DOHH2 (cell line): ENCODE measurements around the gene GRAMD1C.

ENCODE experiments used
- H3F3A ChIP-seq: fragments of 200-600 bp; sonication (generic), shearing (Covaris generic); 2 replicates; pipeline ENCODE4 v1.6.0; 2016; ENCODE audit warnings: antibody characterized with exemption, mild to moderate bottlenecking; ENCODE audit not compliant: control insufficient read depth, insufficient read depth
- H3K27ac ChIP-seq: fragments of 200-600 bp; sonication (generic); 2 replicates; pipeline ENCODE4 v1.5.1; 2014; ENCODE audit warnings: low read depth, mild to moderate bottlenecking, low read length, moderate library complexity
- H3K27me3 ChIP-seq: fragments of 200-600 bp; sonication (generic); 2 replicates; pipeline ENCODE4 v1.6.1; 2014; ENCODE audit warnings: mild to moderate bottlenecking, low read length, mixed read lengths; ENCODE audit not compliant: control insufficient read depth
- H3K36me3 ChIP-seq: fragments of 200-600 bp; sonication (generic); 2 replicates; pipeline ENCODE4 v1.6.1; 2014; ENCODE audit warnings: mild to moderate bottlenecking, low read length, moderate library complexity, mixed read lengths; ENCODE audit not compliant: control insufficient read depth
- H3K4me1 ChIP-seq: fragments of 200-600 bp; sonication (generic); 2 replicates; pipeline ENCODE4 v1.6.1; 2014; ENCODE audit warnings: mild to moderate bottlenecking, low read length, mixed read lengths; ENCODE audit not compliant: control insufficient read depth
- H3K4me2 ChIP-seq: fragments of 200-600 bp; sonication (generic); 2 replicates; pipeline ENCODE4 v1.6.0; 2014; ENCODE audit warnings: mild to moderate bottlenecking, low read length, moderate library complexity
- H3K4me3 ChIP-seq: fragments of 200-600 bp; sonication (generic); 2 replicates; pipeline ENCODE4 v1.5.1; 2014; ENCODE audit warnings: mild to moderate bottlenecking, low read length, mixed read lengths
- H3K79me2 ChIP-seq: fragments of 200-600 bp; sonication (generic); 2 replicates; pipeline ENCODE4 v1.6.1; 2014; ENCODE audit warnings: mild to moderate bottlenecking, low read length, mixed read lengths; ENCODE audit not compliant: control insufficient read depth
- H3K9me2 ChIP-seq: fragments of 200-600 bp; sonication (generic); replicated peaks from 2 replicates; pipeline ENCODE4 v1.6.1; 2014; ENCODE audit warnings: mild to moderate bottlenecking, low read length, mixed read lengths; ENCODE audit not compliant: control insufficient read depth
- H3K9me3 ChIP-seq: fragments of 200-600 bp; sonication (generic); 2 replicates; pipeline ENCODE4 v1.6.1; 2014; ENCODE audit warnings: antibody characterized with exemption, low read length, mixed read lengths; ENCODE audit not compliant: control insufficient read depth, insufficient read depth
- H4K20me1 ChIP-seq: fragments of 200-600 bp; sonication (generic); 2 replicates; pipeline ENCODE4 v1.6.0; 2014; ENCODE audit warnings: low read depth, mild to moderate bottlenecking, antibody characterized with exemption, low read length, moderate library complexity; ENCODE audit not compliant: control insufficient read depth, insufficient read depth
- CTCF ChIP-seq: fragments of 200-600 bp; sonication (generic); IDR thresholded peaks from one replicate; pipeline ENCODE4 v1.5.1; 2014; ENCODE audit warnings: antibody characterized with exemption, mild to moderate bottlenecking, low read depth, low read length; ENCODE audit not compliant: poor library complexity, severe bottlenecking
- EZH2phosphoT487 ChIP-seq: fragments of 200-600 bp; sonication (generic); IDR thresholded peaks from 2 replicates; pipeline ENCODE4 v1.6.1; 2017; ENCODE audit warnings: borderline replicate concordance, mild to moderate bottlenecking, antibody characterized with exemption, low read length, moderate library complexity, mixed read lengths

The GRAMD1C gene

GRCh38 chr3:113979916-113980315, 141.3 kb downstream of the GRAMD1C start:
- Histone ChIP-seq H3K9me2 (no peaks in the 10 kb centered on the region), H3K79me2 (no peaks in the 10 kb centered on the region), H3F3A (no peaks in the 10 kb centered on the region), H3K36me3 (no peaks in the 10 kb centered on the region), H4K20me1 (no peaks in the 10 kb centered on the region), H3K9me3 (no peaks in the 10 kb centered on the region), H3K4me2 (no peak overlapping the region), H3K4me1 (peaks cover 16% of the 10 kb centered on the region), H3K4me3 (no peak overlapping the region), H3K27me3 (no peaks in the 10 kb centered on the region), H3K27ac (no peak overlapping the region)
- TF ChIP-seq EZH2phosphoT487: no peak
- TF ChIP-seq CTCF: no peak

GRCh38 chr3:113981803-113982202, 143.2 kb downstream of the GRAMD1C start:
- H3K27ac ChIP-seq: no peak overlapping the region
- peaks cover 28% of the 10 kb centered on the region for H3K4me1 ChIP-seq
- H3K27me3 ChIP-seq: no peaks in the 10 kb centered on the region
- H3K9me3 ChIP-seq: no peaks in the 10 kb centered on the region
- H3F3A ChIP-seq: no peaks in the 10 kb centered on the region
- H3K79me2 ChIP-seq: no peaks in the 10 kb centered on the region
- no peak for TF ChIP-seq EZH2phosphoT487
- TF ChIP-seq CTCF: no peak
- H3K4me3 ChIP-seq: no peak overlapping the region
- no peaks in the 10 kb centered on the region for H3K36me3 ChIP-seq
- 0 out of 2 replicates have a peak overlapping the region, but pooled peaks have one; percentile 4 for H3K4me2 ChIP-seq
- H4K20me1 ChIP-seq: no peaks in the 10 kb centered on the region
- no peaks in the 10 kb centered on the region for H3K9me2 ChIP-seq

GRCh38 chr3:113983544-113983943, 145.0 kb downstream of the GRAMD1C start:
- H3K9me3 ChIP-seq: no peaks in the 10 kb centered on the region
- H3K79me2 ChIP-seq: no peaks in the 10 kb centered on the region
- H3K4me3 ChIP-seq: no peak overlapping the region
- H3K27ac ChIP-seq: no peak overlapping the region
- H3K4me2 ChIP-seq: no peak overlapping the region
- H3K9me2 ChIP-seq: no peaks in the 10 kb centered on the region
- peaks cover 28% of the 10 kb centered on the region for H3K4me1 ChIP-seq
- H3F3A ChIP-seq: no peaks in the 10 kb centered on the region
- no peaks in the 10 kb centered on the region for H3K27me3 ChIP-seq
- TF ChIP-seq EZH2phosphoT487 (no peak), CTCF (no peak)
- H3K36me3 ChIP-seq: no peaks in the 10 kb centered on the region
- no peaks in the 10 kb centered on the region for H4K20me1 ChIP-seq

GRCh38 chr3:113985541-113985940, 147.0 kb downstream of the GRAMD1C start:
- Histone ChIP-seq H3K4me3 (peak overlapping the region; percentile 29), H3K36me3 (no peaks in the 10 kb centered on the region), H3K4me1 (peaks cover 28% of the 10 kb centered on the region), H3F3A (no peaks in the 10 kb centered on the region), H3K4me2 (peak overlapping the region; percentile 49), H4K20me1 (no peaks in the 10 kb centered on the region), H3K9me2 (no peaks in the 10 kb centered on the region), H3K79me2 (no peaks in the 10 kb centered on the region), H3K9me3 (no peaks in the 10 kb centered on the region), H3K27me3 (no peaks in the 10 kb centered on the region), H3K27ac (no peak overlapping the region)
- no peak for TF ChIP-seq CTCF
- TF ChIP-seq EZH2phosphoT487: no peak
